Ascending aorta (tissue), 2 donors: ENCODE results near the gene SNAI3. TPM values are rescaled to one million over a fixed set of nuclear protein-coding genes. Genes with fewer than 3 reads are reported as not detected.
A peak's percentile ranks its signal among the peaks of the same experiment; 100 is the strongest.

Source experiments
- DNase-seq, 2 donors: peaks; one replicate each; pipeline ENCODE4 v3.0.0-alpha.2; 2019; ENCODE audit warnings: low spot score in 2 of 2
- H3K27ac ChIP-seq, 2 donors: fragments of 200-600 bp; sonication (generic); one replicate each; pipeline ENCODE4 v1.5.1; 2016 to 2017; ENCODE audit warnings: mild to moderate bottlenecking in 1 of 2
- H3K27me3 ChIP-seq: fragments of 200-600 bp; sonication (generic); one replicate; pipeline ENCODE4 v1.5.1; 2017
- H3K36me3 ChIP-seq, 2 donors: fragments of 200-600 bp; sonication (generic); one replicate each; pipeline ENCODE4 v1.5.1; 2016
- H3K4me1 ChIP-seq, 2 donors: fragments of 200-600 bp; sonication (generic); one replicate each; pipeline ENCODE4 v1.5.1; 2016 to 2017; ENCODE audit warnings: mild to moderate bottlenecking in 1 of 2
- H3K4me3 ChIP-seq, 2 donors: fragments of 200-600 bp; sonication (generic); one replicate each; pipeline ENCODE4 v1.5.1; 2016 to 2017; ENCODE audit warnings: mild to moderate bottlenecking in 1 of 2
- H3K9me3 ChIP-seq, 2 donors: fragments of 200-600 bp; sonication (generic); one replicate each; pipeline ENCODE4 v1.5.1; 2016
- intact Hi-C: fragments of 100-400 bp; cut with DNase I; formaldehyde crosslinking; loops from one replicate; pipeline ENCODE4 v1.15.1; 2023
- total RNA-seq: library from RNA; depleted of rRNA; stranded (reverse); fragments of >200 nt; gene quantifications from one replicate; pipeline ENCODE4 v1.1.0, GENCODE V29; 2016
- TF ChIP-seq, protein P1 (sequence below), 3 experiments: fragments of 200-600 bp in 2 of 3; fragments of 450-650 bp in 1 of 3; sonication (generic) in 2 of 3; IDR thresholded peaks; one replicate each; pipeline ENCODE4 v1.5.1; 2016 to 2019; ENCODE audit warnings: antibody characterized with exemption in 3 of 3, mild to moderate bottlenecking in 1 of 3, moderate library complexity in 1 of 3

SNAI3 gene
- total RNA-seq, 1 donor from 2014 or later = not detected

DNA sequence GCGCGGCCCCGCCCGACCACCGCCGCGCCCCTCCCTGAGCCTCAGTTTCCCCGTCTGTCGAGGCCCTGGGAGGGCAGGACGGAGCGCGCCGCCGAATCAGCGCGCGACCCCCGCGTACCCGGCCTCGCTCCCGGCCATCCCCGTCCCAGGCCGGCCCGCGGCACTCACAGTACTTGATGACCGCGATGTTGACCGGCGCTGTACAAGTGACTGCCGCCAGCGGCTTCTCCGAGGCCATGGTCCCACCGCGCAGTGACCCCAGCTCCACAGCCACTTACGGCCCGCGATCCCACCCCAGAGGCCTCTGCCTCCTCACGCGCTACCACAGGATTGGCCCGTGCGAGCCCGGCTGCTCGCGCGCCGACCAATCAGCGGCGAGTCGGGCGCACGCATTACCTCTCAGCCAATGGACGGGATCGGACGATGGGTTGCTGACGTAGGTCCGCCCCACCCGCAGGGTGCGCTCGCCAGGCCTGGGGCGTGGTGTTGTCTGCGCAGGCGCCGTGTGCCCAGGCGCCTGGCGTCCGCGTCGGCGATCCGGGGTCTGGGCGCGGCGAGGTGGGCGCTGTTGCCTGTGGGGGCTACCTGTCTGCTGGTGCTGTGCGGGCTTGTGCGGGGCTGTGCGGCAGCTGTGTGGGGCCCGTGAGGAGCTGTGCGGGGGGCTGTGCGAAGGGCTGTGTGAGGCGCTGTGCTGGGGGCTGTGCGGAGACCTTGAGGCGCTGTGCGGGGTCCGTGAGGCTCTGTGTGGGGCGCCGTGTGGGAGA lies 23.3 kb downstream of the SNAI3 start, which contains the start of gene MVD:
TSS of gene MVD (minus strand) at position 249 of the 764 bp plus-strand sequence. CDS start at position 238, 11 bp downstream.
- H3K4me1 ChIP-seq = peaks cover 0 to 11% of the 10 kb centered on the region in 2 donors
- TF ChIP-seq, protein P1, sequence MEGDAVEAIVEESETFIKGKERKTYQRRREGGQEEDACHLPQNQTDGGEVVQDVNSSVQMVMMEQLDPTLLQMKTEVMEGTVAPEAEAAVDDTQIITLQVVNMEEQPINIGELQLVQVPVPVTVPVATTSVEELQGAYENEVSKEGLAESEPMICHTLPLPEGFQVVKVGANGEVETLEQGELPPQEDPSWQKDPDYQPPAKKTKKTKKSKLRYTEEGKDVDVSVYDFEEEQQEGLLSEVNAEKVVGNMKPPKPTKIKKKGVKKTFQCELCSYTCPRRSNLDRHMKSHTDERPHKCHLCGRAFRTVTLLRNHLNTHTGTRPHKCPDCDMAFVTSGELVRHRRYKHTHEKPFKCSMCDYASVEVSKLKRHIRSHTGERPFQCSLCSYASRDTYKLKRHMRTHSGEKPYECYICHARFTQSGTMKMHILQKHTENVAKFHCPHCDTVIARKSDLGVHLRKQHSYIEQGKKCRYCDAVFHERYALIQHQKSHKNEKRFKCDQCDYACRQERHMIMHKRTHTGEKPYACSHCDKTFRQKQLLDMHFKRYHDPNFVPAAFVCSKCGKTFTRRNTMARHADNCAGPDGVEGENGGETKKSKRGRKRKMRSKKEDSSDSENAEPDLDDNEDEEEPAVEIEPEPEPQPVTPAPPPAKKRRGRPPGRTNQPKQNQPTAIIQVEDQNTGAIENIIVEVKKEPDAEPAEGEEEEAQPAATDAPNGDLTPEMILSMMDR (IDR thresholded peaks at IDR 0.05) = no peak
- H3K36me3 ChIP-seq = peaks cover 0 to 4% of the 10 kb centered on the region in 2 donors
- no peaks in the 10 kb centered on the region for H3K27me3 ChIP-seq
- H3K27ac ChIP-seq = peak within 1 kb of the TSS; percentile 68 to 72
- intact Hi-C loops = loop anchor here (1.0 to 5.0 kb wide), 7 partner anchors 44 to 1038 kb away; partner anchors contain the start of genes APRT, CTU2, GALNS and RNF166
- peak; percentile 93 to 98 for DNase-seq
- H3K4me3 ChIP-seq = peak within 1 kb of the TSS; percentile 87 to 89
- no peaks in the 10 kb centered on the region for H3K9me3 ChIP-seq

DNA sequence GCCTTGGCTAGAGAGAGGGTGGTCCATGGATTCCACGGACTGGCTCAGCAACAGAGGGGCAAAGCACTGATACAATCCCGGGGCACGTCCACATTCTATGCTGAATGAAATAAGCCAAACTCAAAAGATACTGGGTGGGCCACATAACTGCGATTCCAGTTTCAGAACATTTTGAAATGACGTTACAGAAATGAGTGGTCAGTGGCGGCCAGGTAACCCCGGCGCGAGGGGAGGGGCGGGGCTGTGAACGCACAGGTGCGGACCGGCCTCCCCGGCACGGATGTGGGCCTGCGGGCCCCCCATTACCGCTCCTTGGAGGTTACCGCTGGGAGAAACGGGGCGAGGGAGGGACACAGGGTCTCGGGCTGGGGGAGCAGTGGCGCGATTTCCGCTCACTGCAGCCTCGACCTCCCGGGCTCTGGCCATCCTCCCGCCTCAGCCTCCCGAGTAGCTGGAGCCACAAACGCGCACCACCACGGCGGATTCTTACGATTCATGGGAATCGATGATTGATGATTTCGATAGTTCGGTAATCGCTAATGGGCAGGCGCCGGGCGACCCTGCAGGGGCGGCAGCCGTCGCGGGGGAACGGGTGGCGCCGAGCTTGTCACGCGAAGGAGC lies 24.0 kb downstream of the SNAI3 start:
- intact Hi-C loops = loop anchor here (2.0 to 5.0 kb wide), 6 partner anchors 44 to 1038 kb away; partner anchors contain the start of genes APRT, CTU2, GALNS and RNF166
- H3K36me3 ChIP-seq = peaks cover 0 to 9% of the 10 kb centered on the region in 2 donors
- H3K9me3 ChIP-seq = no peaks in the 10 kb centered on the region
- H3K27me3 ChIP-seq = no peaks in the 10 kb centered on the region
- H3K4me3 ChIP-seq = peak overlapping the region; percentile 87 to 89
- peaks cover 0 to 11% of the 10 kb centered on the region in 2 donors for H3K4me1 ChIP-seq
- TF ChIP-seq, protein P1 (IDR thresholded peaks at IDR 0.05) = no peak
- peak overlapping the region; percentile 68 to 72 for H3K27ac ChIP-seq
- DNase-seq = peak in 1 of 2 donors; percentile 58

DNA sequence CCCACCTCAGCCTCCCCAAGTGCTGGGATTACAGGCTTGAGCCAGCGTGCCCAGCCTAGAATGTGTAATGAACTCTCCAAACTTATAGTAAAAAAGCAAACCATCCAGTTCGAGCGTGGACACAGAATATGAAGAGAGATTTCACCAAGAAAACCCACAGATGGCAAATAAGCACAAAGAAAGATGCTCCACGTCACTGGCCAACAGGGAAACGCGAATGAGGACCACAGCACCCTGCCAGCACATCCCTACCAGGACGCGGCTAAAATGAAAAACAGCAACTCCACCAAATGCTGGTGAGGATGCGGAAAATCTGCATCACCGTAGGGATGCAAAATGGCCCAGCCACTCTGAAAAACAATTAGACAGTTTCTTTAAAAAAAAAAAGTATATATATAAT lies 24.8 kb downstream of the SNAI3 start:
- Histone ChIP-seq H3K27ac (no peak overlapping the region), H3K9me3 (no peaks in the 10 kb centered on the region), H3K4me3 (no peak overlapping the region), H3K36me3 (peaks cover 0 to 13% of the 10 kb centered on the region in 2 donors), H3K27me3 (no peaks in the 10 kb centered on the region), H3K4me1 (peaks cover 0 to 11% of the 10 kb centered on the region in 2 donors)
- intact Hi-C loops = loop anchor here (5.0 kb wide), 3 partner anchors 151 to 209 kb away; partner anchors contain the start of genes APRT, GALNS, TRAPPC2L and ZFPM1
- no peak for DNase-seq
- TF ChIP-seq, protein P1 (IDR thresholded peaks at IDR 0.05) = no peak

DNA sequence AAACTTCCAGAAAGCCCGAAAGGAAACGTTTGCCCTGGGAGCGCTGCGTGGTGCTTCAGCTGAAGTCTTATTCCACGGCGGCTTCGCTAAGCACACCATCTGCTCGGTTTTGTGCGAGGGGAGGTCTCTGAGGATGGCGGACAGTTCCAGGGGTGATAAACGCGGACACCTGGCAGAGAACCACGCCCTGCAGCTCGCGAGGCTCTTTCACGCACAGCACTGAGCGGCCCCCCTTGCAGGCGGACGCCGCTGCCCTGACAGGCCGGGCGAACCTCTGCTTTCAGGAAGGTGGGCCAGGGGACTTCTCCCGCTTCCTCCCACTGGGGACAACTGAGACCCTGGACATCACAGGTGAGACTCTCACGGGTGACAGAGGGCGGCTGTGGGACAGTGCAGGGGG lies 27.1 kb downstream of the SNAI3 start:
- no peak overlapping the region for H3K27ac ChIP-seq
- no peak for DNase-seq
- no peak overlapping the region for H3K4me3 ChIP-seq
- peaks cover 0 to 11% of the 10 kb centered on the region in 2 donors for H3K4me1 ChIP-seq
- TF ChIP-seq, protein P1 (IDR thresholded peaks at IDR 0.05) = no peak
- H3K27me3 ChIP-seq = no peaks in the 10 kb centered on the region
- H3K36me3 ChIP-seq = peaks cover 10 to 34% of the 10 kb centered on the region in 2 donors
- intact Hi-C loops = no loop called here
- H3K9me3 ChIP-seq = no peaks in the 10 kb centered on the region

DNA sequence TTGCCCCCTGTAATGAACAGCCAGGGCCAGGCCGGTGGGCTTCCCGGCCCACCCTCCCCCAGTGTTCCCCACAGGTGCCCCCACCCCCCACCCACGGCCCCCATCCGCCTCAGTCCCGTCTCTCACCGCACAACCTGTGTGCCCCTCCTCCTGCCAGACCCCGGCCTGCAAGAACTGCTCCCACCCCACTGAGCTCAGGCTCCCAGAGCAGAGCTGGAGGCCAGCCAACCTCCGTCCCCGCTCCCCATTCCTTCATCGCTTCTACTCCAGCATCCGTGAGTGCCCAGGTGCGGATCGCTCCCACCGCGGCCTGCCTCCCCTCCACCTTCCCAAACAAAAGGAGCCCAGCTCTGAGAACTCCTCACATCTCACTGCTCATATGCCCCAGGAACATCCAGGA lies 27.6 kb downstream of the SNAI3 start:
- no peaks in the 10 kb centered on the region for H3K9me3 ChIP-seq
- H3K4me1 ChIP-seq = peaks cover 0 to 7% of the 10 kb centered on the region in 2 donors
- H3K27ac ChIP-seq = no peak overlapping the region
- peaks cover 10 to 38% of the 10 kb centered on the region in 2 donors for H3K36me3 ChIP-seq
- DNase-seq = no peak
- intact Hi-C loops = no loop called here
- TF ChIP-seq, protein P1 (IDR thresholded peaks at IDR 0.05) = no peak
- no peaks in the 10 kb centered on the region for H3K27me3 ChIP-seq
- H3K4me3 ChIP-seq = no peak overlapping the region
